ENCODE measurements around the gene TRIM63. TPM values are rescaled to one million over a fixed set of nuclear protein-coding genes. Genes with fewer than 3 reads are reported as not detected.

TRIM63 gene
- total RNA-seq, 1 experiment from 2014 or later, result not detected

- intact Hi-C loops (cut with micrococcal nuclease; ENCODE audit: unreplicated experiment), result no loop called here
- no peak for DNase-seq (ENCODE audit: low spot score)
- peaks cover 33% of the 10 kb centered on the region for H3K27me3 ChIP-seq (replicated peaks; ENCODE audit: insufficient read depth, low read depth, low read length, poor library complexity)
- CTCF ChIA-PET, result no interaction called here
- no TSS peak for BruUV-seq (replicated peaks)
- POLR2A ChIA-PET (ENCODE audit: low non-redundant PET), result no interaction called here
- H3K4me3 ChIP-seq (ENCODE audit: low read depth, low read length, poor library complexity, severe bottlenecking), result no peak overlapping the region
- no peak overlapping the region for H3K27ac ChIP-seq (ENCODE audit: low read depth, low read length, poor library complexity, severe bottlenecking)
- H3K9me3 ChIP-seq (ENCODE audit: low read depth, low read length, poor library complexity, severe bottlenecking), result no peaks in the 10 kb centered on the region
- H3K36me3 ChIP-seq (ENCODE audit: insufficient read depth, low read length, poor library complexity, severe bottlenecking), result no peaks in the 10 kb centered on the region
- H3K4me1 ChIP-seq (ENCODE audit: insufficient read depth, low read length, poor library complexity, severe bottlenecking), result no peaks in the 10 kb centered on the region
- TF ChIP-seq CTCF (conservative IDR thresholded peaks at IDR 0.05; ENCODE audit: low read depth, low read length), result no peak
- TF ChIP-seq EZH2 (IDR thresholded peaks at IDR 0.05; ENCODE audit: borderline replicate concordance, low read depth, low read length, poor library complexity, severe bottlenecking), result no peak
Observed at GRCh38 chr1:26070963-26071342, 3.5 kb upstream of the TRIM63 start.

DNA sequence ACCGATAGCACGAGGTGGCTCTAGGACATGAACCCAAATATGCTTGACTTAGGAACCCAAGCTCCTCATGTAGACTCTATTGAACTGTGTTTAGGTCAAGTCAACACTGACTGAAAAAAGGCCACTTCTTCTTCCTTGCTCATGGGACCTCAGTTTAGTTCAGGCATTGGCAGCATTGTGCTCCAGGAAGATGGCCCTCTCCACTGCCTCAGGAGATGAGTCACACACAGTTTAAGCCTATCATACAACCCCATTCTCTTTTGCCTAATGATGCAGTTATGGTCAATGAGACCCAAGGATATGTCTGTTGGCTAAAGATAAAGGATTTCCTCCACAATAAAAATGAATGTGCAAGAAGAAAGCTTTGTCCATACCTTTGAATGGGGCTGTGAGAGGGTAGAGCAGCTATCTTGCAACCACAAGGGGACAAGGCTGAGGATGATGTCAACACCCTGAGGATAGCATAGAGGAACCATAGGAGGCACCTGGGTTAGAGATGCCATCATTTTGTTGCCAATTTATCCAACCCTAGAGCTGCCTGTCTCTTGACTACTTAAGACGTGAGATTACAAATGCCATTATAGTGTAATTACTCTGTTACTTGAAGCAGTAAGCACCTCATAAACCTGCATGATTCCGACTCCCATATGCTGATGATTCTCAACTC, 3.0 kb upstream of the TRIM63 start:
- TF ChIP-seq EZH2 (IDR thresholded peaks at IDR 0.05; ENCODE audit: borderline replicate concordance, low read depth, low read length, poor library complexity, severe bottlenecking), result no peak
- no peak for TF ChIP-seq CTCF (conservative IDR thresholded peaks at IDR 0.05; ENCODE audit: low read depth, low read length)
- Histone ChIP-seq H3K27ac (ENCODE audit: low read depth, low read length, poor library complexity, severe bottlenecking) (no peak overlapping the region), H3K36me3 (ENCODE audit: insufficient read depth, low read length, poor library complexity, severe bottlenecking) (no peaks in the 10 kb centered on the region), H3K9me3 (ENCODE audit: low read depth, low read length, poor library complexity, severe bottlenecking) (no peaks in the 10 kb centered on the region), H3K27me3 (replicated peaks; ENCODE audit: insufficient read depth, low read depth, low read length, poor library complexity) (peaks cover 33% of the 10 kb centered on the region), H3K4me1 (ENCODE audit: insufficient read depth, low read length, poor library complexity, severe bottlenecking) (no peaks in the 10 kb centered on the region), H3K4me3 (ENCODE audit: low read depth, low read length, poor library complexity, severe bottlenecking) (no peak overlapping the region)
- intact Hi-C loops (cut with micrococcal nuclease; ENCODE audit: unreplicated experiment), result no loop called here
- CTCF ChIA-PET, result no interaction called here
- no TSS peak for BruUV-seq (replicated peaks)
- DNase-seq (ENCODE audit: low spot score), result no peak
- POLR2A ChIA-PET (ENCODE audit: low non-redundant PET), result no interaction called here

GRCh38 chr1:26069941-26070295, 2.5 kb upstream of the TRIM63 start:
- CTCF ChIA-PET, result no interaction called here
- POLR2A ChIA-PET (ENCODE audit: low non-redundant PET), result no interaction called here
- no peak overlapping the region for H3K4me3 ChIP-seq (ENCODE audit: low read depth, low read length, poor library complexity, severe bottlenecking)
- no TSS peak for BruUV-seq (replicated peaks)
- no peak for DNase-seq (ENCODE audit: low spot score)
- no peaks in the 10 kb centered on the region for H3K9me3 ChIP-seq (ENCODE audit: low read depth, low read length, poor library complexity, severe bottlenecking)
- no peaks in the 10 kb centered on the region for H3K4me1 ChIP-seq (ENCODE audit: insufficient read depth, low read length, poor library complexity, severe bottlenecking)
- H3K27ac ChIP-seq (ENCODE audit: low read depth, low read length, poor library complexity, severe bottlenecking), result no peak overlapping the region
- H3K27me3 ChIP-seq (replicated peaks; ENCODE audit: insufficient read depth, low read depth, low read length, poor library complexity), result peaks cover 33% of the 10 kb centered on the region
- H3K36me3 ChIP-seq (ENCODE audit: insufficient read depth, low read length, poor library complexity, severe bottlenecking), result no peaks in the 10 kb centered on the region
- intact Hi-C loops (cut with micrococcal nuclease; ENCODE audit: unreplicated experiment), result no loop called here
- TF ChIP-seq CTCF (conservative IDR thresholded peaks at IDR 0.05; ENCODE audit: low read depth, low read length), result no peak
- no peak for TF ChIP-seq EZH2 (IDR thresholded peaks at IDR 0.05; ENCODE audit: borderline replicate concordance, low read depth, low read length, poor library complexity, severe bottlenecking)

Measured in A673 (cell line).